ENCODE data around the gene LRRC8D.

LRRC8D gene

GRCh38 chr1:89894210-89895201 lies 73.7 kb downstream of the LRRC8D start:
- Histone ChIP-seq H3K27ac (no peak overlapping the region), H3K27me3 (ENCODE audit: insufficient read depth, low read depth, severe bottlenecking) (no peaks in the 10 kb centered on the region), H3K36me3 (no peaks in the 10 kb centered on the region), H3K4me3 (ENCODE audit: low read depth, low read length) (no peak overlapping the region), H3K9me3 (ENCODE audit: severe bottlenecking) (no peaks in the 10 kb centered on the region)
- DNase-seq: no peak
- TF ChIP-seq, protein P1, sequence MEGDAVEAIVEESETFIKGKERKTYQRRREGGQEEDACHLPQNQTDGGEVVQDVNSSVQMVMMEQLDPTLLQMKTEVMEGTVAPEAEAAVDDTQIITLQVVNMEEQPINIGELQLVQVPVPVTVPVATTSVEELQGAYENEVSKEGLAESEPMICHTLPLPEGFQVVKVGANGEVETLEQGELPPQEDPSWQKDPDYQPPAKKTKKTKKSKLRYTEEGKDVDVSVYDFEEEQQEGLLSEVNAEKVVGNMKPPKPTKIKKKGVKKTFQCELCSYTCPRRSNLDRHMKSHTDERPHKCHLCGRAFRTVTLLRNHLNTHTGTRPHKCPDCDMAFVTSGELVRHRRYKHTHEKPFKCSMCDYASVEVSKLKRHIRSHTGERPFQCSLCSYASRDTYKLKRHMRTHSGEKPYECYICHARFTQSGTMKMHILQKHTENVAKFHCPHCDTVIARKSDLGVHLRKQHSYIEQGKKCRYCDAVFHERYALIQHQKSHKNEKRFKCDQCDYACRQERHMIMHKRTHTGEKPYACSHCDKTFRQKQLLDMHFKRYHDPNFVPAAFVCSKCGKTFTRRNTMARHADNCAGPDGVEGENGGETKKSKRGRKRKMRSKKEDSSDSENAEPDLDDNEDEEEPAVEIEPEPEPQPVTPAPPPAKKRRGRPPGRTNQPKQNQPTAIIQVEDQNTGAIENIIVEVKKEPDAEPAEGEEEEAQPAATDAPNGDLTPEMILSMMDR (IDR thresholded peaks at IDR 0.05; ENCODE audit: low read depth, low read length): no peak

DNA sequence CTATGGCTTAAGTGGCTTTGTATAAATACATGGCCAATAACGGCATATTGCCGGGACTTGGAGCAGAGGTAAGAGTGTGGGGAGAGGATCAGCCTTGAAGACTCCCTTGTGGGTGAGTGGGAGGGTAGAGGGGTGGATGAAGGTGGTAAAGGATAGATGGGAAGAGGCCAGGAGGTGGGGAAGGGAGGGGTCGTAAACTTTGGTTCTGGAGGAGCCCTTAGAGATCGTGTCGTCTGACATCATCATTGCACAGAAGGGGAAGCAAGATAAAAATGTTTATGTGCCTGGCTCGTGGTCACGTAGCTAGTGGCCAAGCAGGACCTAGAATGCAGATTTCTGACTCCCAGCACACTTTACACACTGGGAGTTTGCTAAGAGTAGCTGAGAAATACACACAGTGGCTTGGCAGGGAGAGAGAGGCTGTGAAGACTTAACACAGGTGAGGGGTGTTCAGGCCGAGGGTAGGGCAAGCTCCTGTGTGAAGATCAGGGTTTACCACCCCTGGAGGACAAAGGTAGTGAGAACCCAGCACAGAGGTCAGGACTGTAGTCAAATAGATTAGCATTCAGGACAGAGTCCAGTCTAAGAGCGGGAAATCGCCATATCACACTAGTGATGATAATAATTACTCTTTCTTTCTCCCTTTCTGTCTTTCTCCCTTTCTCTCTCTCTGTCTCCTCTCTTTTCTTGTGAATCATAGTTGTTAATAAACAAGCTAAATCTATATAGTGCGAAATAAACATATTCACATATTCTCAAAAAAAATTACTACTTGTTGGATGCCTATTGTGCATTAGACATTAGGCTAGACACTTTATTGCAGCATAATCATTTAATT lies 75.5 kb downstream of the LRRC8D start:
- Histone ChIP-seq H3K9me3 (ENCODE audit: severe bottlenecking) (no peaks in the 10 kb centered on the region), H3K27ac (no peak overlapping the region), H3K27me3 (ENCODE audit: insufficient read depth, low read depth, severe bottlenecking) (no peaks in the 10 kb centered on the region), H3K4me3 (ENCODE audit: low read depth, low read length) (no peak overlapping the region), H3K36me3 (no peaks in the 10 kb centered on the region)
- TF ChIP-seq, protein P1 (IDR thresholded peaks at IDR 0.05; ENCODE audit: low read depth, low read length): no peak
- no peak for DNase-seq

- Histone ChIP-seq H3K36me3 (no peaks in the 10 kb centered on the region), H3K4me3 (ENCODE audit: low read depth, low read length) (no peak overlapping the region), H3K27me3 (ENCODE audit: insufficient read depth, low read depth, severe bottlenecking) (no peaks in the 10 kb centered on the region), H3K27ac (no peak overlapping the region), H3K9me3 (ENCODE audit: severe bottlenecking) (no peaks in the 10 kb centered on the region)
- DNase-seq: no peak
- TF ChIP-seq, protein P1 (IDR thresholded peaks at IDR 0.05; ENCODE audit: low read depth, low read length): no peak
Measured at GRCh38 chr1:89897347-89898133, 76.7 kb downstream of the LRRC8D start.

- DNase-seq: no peak
- H3K36me3 ChIP-seq: no peaks in the 10 kb centered on the region
- H3K4me3 ChIP-seq (ENCODE audit: low read depth, low read length): no peak overlapping the region
- H3K9me3 ChIP-seq (ENCODE audit: severe bottlenecking): no peaks in the 10 kb centered on the region
- TF ChIP-seq, protein P1 (IDR thresholded peaks at IDR 0.05; ENCODE audit: low read depth, low read length): no peak
- H3K27ac ChIP-seq: no peak overlapping the region
- no peaks in the 10 kb centered on the region for H3K27me3 ChIP-seq (ENCODE audit: insufficient read depth, low read depth, severe bottlenecking)
Measured at GRCh38 chr1:89898150-89898549, 77.3 kb downstream of the LRRC8D start.

- Histone ChIP-seq H3K9me3 (ENCODE audit: severe bottlenecking) (no peaks in the 10 kb centered on the region), H3K36me3 (no peaks in the 10 kb centered on the region), H3K27ac (no peak overlapping the region), H3K27me3 (ENCODE audit: insufficient read depth, low read depth, severe bottlenecking) (no peaks in the 10 kb centered on the region), H3K4me3 (ENCODE audit: low read depth, low read length) (no peak overlapping the region)
- TF ChIP-seq, protein P1 (IDR thresholded peaks at IDR 0.05; ENCODE audit: low read depth, low read length): no peak
- no peak for DNase-seq
Measured at GRCh38 chr1:89898695-89899470, 78.1 kb downstream of the LRRC8D start.

Data from WERI-Rb-1 (cell line).